Measurements from ENCODE around the gene BHLHE23.

DNA sequence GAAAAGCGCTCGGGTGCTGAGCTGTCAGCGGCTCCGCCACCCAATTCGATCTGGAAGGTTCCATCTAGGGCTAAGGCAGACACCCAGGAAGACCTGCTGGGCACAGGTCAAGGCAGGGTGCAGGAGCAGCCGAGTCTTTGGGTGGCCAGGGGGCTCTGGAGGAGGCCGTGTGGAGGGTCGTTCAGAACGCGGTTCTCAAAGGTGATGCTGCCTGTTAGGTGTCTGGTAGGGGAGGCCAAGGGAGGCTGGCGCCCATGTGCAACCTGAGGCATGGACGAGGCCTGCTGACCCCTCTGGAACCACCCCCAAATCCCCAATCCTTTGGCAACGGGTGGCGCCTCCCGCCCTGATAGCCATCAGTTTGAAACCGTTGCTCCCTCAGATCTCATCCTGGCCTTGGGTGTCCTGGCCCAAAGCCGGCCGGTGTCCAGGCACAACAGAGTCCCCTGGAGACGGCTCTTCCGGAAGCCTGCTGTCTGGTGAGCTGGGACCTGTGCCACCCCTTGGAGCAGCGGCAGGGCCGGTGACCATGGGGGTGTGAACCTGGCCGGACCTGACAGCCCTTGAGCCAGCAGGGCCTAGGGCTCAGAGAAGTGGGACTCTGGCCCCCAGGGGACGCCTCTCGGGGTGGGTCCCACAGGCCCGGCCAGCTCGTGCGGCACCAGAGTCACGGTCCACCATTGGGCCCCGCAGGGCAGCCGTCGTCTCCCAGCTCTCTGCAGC is 43.7 kb downstream of the BHLHE23 start:
- TF ChIP-seq, protein P1, sequence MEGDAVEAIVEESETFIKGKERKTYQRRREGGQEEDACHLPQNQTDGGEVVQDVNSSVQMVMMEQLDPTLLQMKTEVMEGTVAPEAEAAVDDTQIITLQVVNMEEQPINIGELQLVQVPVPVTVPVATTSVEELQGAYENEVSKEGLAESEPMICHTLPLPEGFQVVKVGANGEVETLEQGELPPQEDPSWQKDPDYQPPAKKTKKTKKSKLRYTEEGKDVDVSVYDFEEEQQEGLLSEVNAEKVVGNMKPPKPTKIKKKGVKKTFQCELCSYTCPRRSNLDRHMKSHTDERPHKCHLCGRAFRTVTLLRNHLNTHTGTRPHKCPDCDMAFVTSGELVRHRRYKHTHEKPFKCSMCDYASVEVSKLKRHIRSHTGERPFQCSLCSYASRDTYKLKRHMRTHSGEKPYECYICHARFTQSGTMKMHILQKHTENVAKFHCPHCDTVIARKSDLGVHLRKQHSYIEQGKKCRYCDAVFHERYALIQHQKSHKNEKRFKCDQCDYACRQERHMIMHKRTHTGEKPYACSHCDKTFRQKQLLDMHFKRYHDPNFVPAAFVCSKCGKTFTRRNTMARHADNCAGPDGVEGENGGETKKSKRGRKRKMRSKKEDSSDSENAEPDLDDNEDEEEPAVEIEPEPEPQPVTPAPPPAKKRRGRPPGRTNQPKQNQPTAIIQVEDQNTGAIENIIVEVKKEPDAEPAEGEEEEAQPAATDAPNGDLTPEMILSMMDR (IDR thresholded peaks at IDR 0.05) = no peak
- TF ChIP-seq EZH2phosphoT487 (IDR thresholded peaks at IDR 0.05) (no peak), EZH2 (IDR thresholded peaks at IDR 0.05) (no peak)
